HG02852 (cell line): ENCODE measurements around the gene P2RX6.
"Not testable (repeated sequence)": the region's sequence is repeated elsewhere in the genome, so short reads cannot be mapped to it uniquely, and the experiment has no call there.

Experiments
- ATAC-seq: cut with Tn5 transposase; IDR thresholded peaks from one replicate; pipeline ENCODE4 v1.9.1; 2021; ENCODE audit warnings: mild to moderate bottlenecking, moderate library complexity; ENCODE audit not compliant: unreplicated experiment

Gene P2RX6

GRCh38 chr22:21051145-21051830 lies 36.3 kb downstream of the P2RX6 start:
- ATAC-seq = no peak

GRCh38 chr22:21051831-21052400 lies 37.0 kb downstream of the P2RX6 start:
- ATAC-seq = no peak

GRCh38 chr22:21052715-21053459 lies 37.9 kb downstream of the P2RX6 start:
- ATAC-seq = no peak

- no peak for ATAC-seq
Measured at GRCh38 chr22:21054046-21054713, 39.2 kb downstream of the P2RX6 start.

- no peak for ATAC-seq
Measured at GRCh38 chr22:21054714-21055563, 40.0 kb downstream of the P2RX6 start.

- no peak for ATAC-seq
Measured at GRCh38 chr22:21055564-21055834, 40.5 kb downstream of the P2RX6 start.

- ATAC-seq = no peak
Measured at GRCh38 chr22:21055880-21056319, 40.9 kb downstream of the P2RX6 start.

- not testable (repeated sequence) for ATAC-seq
Measured at GRCh38 chr22:21060363-21060762, 45.4 kb downstream of the P2RX6 start.

GRCh38 chr22:21061660-21062321 lies 46.8 kb downstream of the P2RX6 start:
- ATAC-seq = not testable (repeated sequence)

- not testable (repeated sequence) for ATAC-seq
Measured at GRCh38 chr22:21064425-21064824, 49.5 kb downstream of the P2RX6 start.

- no peak for ATAC-seq
Measured at GRCh38 chr22:21064917-21065864, 50.2 kb downstream of the P2RX6 start.

- no peak for ATAC-seq
Measured at GRCh38 chr22:21067075-21067900, 52.3 kb downstream of the P2RX6 start.

GRCh38 chr22:21067901-21068680 lies 53.1 kb downstream of the P2RX6 start:
- no peak for ATAC-seq

- no peak for ATAC-seq
Measured at GRCh38 chr22:21068681-21069276, 53.8 kb downstream of the P2RX6 start.

- ATAC-seq = no peak
Measured at GRCh38 chr22:21069375-21069774, 54.4 kb downstream of the P2RX6 start.

GRCh38 chr22:21070690-21071615 lies 56.0 kb downstream of the P2RX6 start:
- ATAC-seq = no peak
